Body of pancreas (tissue), 4 donors: ENCODE data around the gene SLC41A3. TPM values are rescaled to one million over a fixed set of nuclear protein-coding genes. Genes with fewer than 3 reads are reported as not detected.

ENCODE experiments used
- ATAC-seq: fragments of 150-250 bp; one replicate; pipeline ENCODE4 v1.9.1; 2016
- DNase-seq, 4 donors: peaks; one replicate each; pipeline ENCODE4 v3.0.0-alpha.2; 2019
- H3K27ac ChIP-seq, 4 donors: fragments of 200-600 bp; sonication (generic); 1 replicate in 3 of 4; 2 replicates in 1 of 4; pipeline versions ENCODE4 v1.5.1 to v1.6.1; 2016 to 2019; ENCODE audit warnings: mild to moderate bottlenecking in 1 of 4, mixed read lengths in 1 of 4, moderate library complexity in 1 of 4
- H3K27me3 ChIP-seq, 2 donors: fragments of 200-600 bp; sonication (generic); one replicate each; pipeline ENCODE4 v1.6.0; 2016; ENCODE audit warnings: mild to moderate bottlenecking in 1 of 2
- H3K36me3 ChIP-seq, 2 donors: fragments of 200-600 bp; sonication (generic); replicated peaks in 1 of 2; 2 replicates each; pipeline ENCODE4 v1.5.1; 2016; ENCODE audit warnings: low read depth in 2 of 2; ENCODE audit not compliant: insufficient read depth in 1 of 2
- H3K4me1 ChIP-seq: fragments of 200-600 bp; sonication (generic); one replicate; pipeline ENCODE4 v1.6.0; 2016
- H3K4me3 ChIP-seq, 2 donors: fragments of 200-600 bp; sonication (generic); 1 replicate in 1 of 2; 2 replicates in 1 of 2; pipeline ENCODE4 v1.5.1; 2016 to 2019
- H3K9me3 ChIP-seq, 3 donors: fragments of 200-600 bp; sonication (generic); 1 replicate in 2 of 3; 2 replicates in 1 of 3; pipeline ENCODE4 v1.5.1; 2016
- CTCF ChIP-seq, 7 experiments: fragments of 450-650 bp in 4 of 7; fragments of 200-600 bp in 3 of 7; sonication (generic) in 3 of 7; IDR thresholded peaks; one replicate each; pipeline ENCODE4 v1.5.1; 2016 to 2019; ENCODE audit warnings: antibody characterized with exemption in 7 of 7
- POLR2A ChIP-seq, 3 donors: fragments of 450-650 bp; IDR thresholded peaks; one replicate each; pipeline ENCODE4 v1.6.1; 2016; ENCODE audit warnings: antibody characterized with exemption in 3 of 3, mild to moderate bottlenecking in 2 of 3
- WGBS, 2 donors: methylation state at CpG; one replicate each; pipeline ENCODE4 v1.1.5; 2017; 5-methylcytosine and 5-hydroxymethylcytosine counted together
- intact Hi-C: fragments of 100-400 bp; cut with DNase I; formaldehyde crosslinking; loops from one replicate; pipeline ENCODE4 v1.15.1; 2023
- total RNA-seq, 2 donors: library from RNA; depleted of rRNA; stranded (reverse); fragments of >200 nt; gene quantifications; one replicate each; pipeline ENCODE4 v1.1.0, GENCODE V29; 2016

Gene SLC41A3
- total RNA-seq, 2 donors from 2014 or later, result 27.4 to 41.0 TPM

GRCh38 chr3:126056088-126056487 lies 27.8 kb downstream of the SLC41A3 start:
- DNase-seq (no peak), ATAC-seq (no peak)
- H3K4me1 ChIP-seq, result no peaks in the 10 kb centered on the region
- 94 to 100% methylated on average over 1 to 7 of the region's 10 CpGs for WGBS, 2 donors
- H3K4me3 ChIP-seq, result no peak overlapping the region
- no peak for TF ChIP-seq CTCF (IDR thresholded peaks at IDR 0.05)
- no peak overlapping the region for H3K27ac ChIP-seq
- H3K9me3 ChIP-seq, result no peaks in the 10 kb centered on the region
- no peaks in the 10 kb centered on the region for H3K36me3 ChIP-seq
- no peaks in the 10 kb centered on the region for H3K27me3 ChIP-seq
- intact Hi-C loops, result no loop called here

- no peak overlapping the region for H3K27ac ChIP-seq
- H3K36me3 ChIP-seq, result no peaks in the 10 kb centered on the region
- ATAC-seq (no peak), DNase-seq (no peak)
- H3K27me3 ChIP-seq, result no peaks in the 10 kb centered on the region
- 92 to 96% methylated on average over 5 of the region's 5 CpGs for WGBS, 2 donors
- H3K9me3 ChIP-seq, result no peaks in the 10 kb centered on the region
- no peak overlapping the region for H3K4me3 ChIP-seq
- TF ChIP-seq POLR2A (IDR thresholded peaks at IDR 0.05) (no peak), CTCF (IDR thresholded peaks at IDR 0.05) (no peak)
- H3K4me1 ChIP-seq, result no peaks in the 10 kb centered on the region
- intact Hi-C loops, result no loop called here
Measured at GRCh38 chr3:126054870-126055269, 29.1 kb downstream of the SLC41A3 start.

- WGBS, 2 donors, result 95 to 96% methylated on average over 6 of the region's 6 CpGs
Measured at GRCh38 chr3:126053949-126054569, 29.9 kb downstream of the SLC41A3 start.

GRCh38 chr3:126053513-126053912 lies 30.4 kb downstream of the SLC41A3 start:
- Histone ChIP-seq H3K36me3 (no peaks in the 10 kb centered on the region), H3K27ac (no peak overlapping the region), H3K4me3 (no peak overlapping the region), H3K9me3 (no peaks in the 10 kb centered on the region), H3K4me1 (no peaks in the 10 kb centered on the region), H3K27me3 (no peaks in the 10 kb centered on the region)
- TF ChIP-seq CTCF (IDR thresholded peaks at IDR 0.05), result no peak
- no peak for TF ChIP-seq POLR2A (IDR thresholded peaks at IDR 0.05)
- ATAC-seq (no peak), DNase-seq (no peak)
- intact Hi-C loops, result no loop called here
- WGBS, 2 donors, result 76 to 79% methylated on average over 1 of the region's 1 CpG

More at GRCh38 chr3:126053949-126054569, 29.9 kb downstream of the SLC41A3 start:
- DNase-seq (no peak), ATAC-seq (no peak)
- Histone ChIP-seq H3K9me3 (no peaks in the 10 kb centered on the region), H3K36me3 (no peaks in the 10 kb centered on the region), H3K4me1 (no peaks in the 10 kb centered on the region), H3K27ac (no peak overlapping the region), H3K27me3 (no peaks in the 10 kb centered on the region), H3K4me3 (no peak overlapping the region)
- intact Hi-C loops, result no loop called here
- TF ChIP-seq CTCF (IDR thresholded peaks at IDR 0.05) (no peak), POLR2A (IDR thresholded peaks at IDR 0.05) (no peak)
